ENCODE data around the gene FLNA.
"Not testable (repeated sequence)": the region's sequence is repeated elsewhere in the genome, so short reads cannot be mapped to it uniquely, and the experiment has no call there.

FLNA gene

DNA sequence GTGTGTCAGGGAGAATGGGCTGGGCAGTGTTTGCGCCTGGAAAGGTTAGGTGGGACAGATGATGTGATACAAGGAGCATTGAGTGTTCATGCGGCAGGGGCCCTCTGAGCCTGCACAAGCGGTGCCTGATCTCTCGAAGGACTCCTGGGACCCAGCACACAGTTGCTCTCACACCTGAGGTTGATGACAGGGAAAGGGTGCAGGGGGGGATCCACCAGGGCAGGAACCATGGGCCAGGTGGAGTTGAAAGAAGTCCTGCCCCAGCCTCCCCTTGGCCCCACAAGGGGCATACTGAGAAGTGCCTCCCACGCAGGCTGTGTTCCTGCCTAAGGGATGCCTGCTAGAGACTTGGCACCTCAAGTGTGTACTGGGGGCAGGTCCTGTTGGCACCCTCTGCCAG lies 45.8 kb downstream of the FLNA start:
- no peak for DNase-seq

DNA sequence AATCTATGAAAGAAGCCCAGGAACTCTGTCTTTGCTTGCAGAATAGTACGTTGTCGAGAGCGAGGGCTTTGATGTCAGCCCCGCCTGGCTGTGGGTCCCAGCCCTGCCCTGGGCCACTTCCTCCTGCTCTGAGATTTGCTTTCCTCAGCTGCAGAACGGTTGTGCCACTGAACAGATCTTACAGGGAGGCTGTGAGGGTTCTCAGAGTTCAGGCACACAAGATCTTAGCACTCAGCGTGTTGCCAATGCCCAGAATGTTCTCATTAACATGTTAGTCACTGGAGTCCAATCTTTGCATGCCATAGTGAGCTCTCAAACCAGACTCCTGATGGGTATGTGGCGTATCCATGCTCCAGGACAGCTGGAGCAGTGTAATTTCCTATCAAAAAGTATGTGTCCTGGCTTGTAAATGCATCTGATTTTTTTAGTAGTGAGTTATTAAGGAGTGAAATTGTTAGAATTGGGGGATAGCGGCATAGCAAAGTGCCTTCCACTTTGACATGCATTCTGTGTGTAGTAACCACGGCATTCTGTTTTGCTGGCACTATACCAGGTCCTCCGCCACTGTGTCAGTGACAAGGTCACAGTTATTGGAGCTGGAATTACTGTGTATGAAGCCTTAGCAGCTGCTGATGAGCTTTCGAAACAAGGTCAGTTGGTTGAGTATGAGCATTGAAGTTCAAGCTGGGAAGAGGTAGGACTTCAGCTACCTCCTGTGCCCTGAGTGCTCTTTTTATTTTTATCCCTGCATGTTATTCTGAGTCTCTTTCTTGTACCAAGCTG lies 47.2 kb downstream of the FLNA start:
- peak; percentile 21 for DNase-seq

DNA sequence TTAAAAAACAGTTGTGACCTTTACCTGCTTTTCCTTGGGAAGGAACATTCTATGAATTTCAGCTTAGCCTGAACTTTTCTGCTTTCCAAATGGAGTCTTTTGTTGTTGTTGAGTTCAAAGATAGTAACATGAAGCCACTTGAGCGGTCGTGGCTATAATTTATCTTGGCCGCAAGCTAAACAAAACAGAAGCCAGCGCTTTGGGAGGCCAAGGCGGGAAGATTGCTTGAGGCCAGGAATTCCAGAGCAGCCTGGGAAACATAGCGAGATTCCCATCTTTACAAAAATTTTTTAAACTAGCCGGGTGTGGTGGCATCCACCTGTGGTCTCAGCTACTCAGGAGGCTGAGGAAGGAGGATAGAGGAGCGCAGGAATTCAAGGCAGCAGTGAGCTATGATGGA lies 48.9 kb downstream of the FLNA start:
- no peak for DNase-seq

- no peak for DNase-seq
Observed at GRCh38 chrX:154323537-154323936, 50.9 kb downstream of the FLNA start.

DNA sequence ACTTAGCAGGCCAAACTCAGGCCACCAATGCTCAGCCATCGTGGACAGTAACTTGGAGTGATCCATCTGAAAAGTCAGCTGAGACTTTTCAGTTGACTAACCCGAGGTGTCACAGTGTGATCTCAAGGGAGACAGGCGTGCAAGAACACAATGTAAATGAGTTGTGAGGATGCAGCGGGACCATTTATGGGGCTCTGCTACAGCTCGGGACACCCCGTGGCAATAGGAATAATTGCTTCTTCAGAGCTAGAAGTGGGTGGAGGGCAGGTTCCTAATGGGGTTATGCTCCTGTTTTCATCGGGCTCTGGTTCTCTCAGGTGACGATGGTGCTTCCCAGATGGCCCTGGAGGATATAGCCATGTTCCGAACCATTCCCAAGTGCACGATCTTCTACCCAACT lies 51.5 kb downstream of the FLNA start:
- no peak for DNase-seq

GRCh38 chrX:154321594-154321993 lies 52.8 kb downstream of the FLNA start:
- DNase-seq = no peak

GRCh38 chrX:154321152-154321551 lies 53.3 kb downstream of the FLNA start:
- no peak for DNase-seq

GRCh38 chrX:154320406-154320805 lies 54.0 kb downstream of the FLNA start:
- no peak for DNase-seq

GRCh38 chrX:154317391-154317995 lies 56.9 kb downstream of the FLNA start:
- DNase-seq = no peak

DNA sequence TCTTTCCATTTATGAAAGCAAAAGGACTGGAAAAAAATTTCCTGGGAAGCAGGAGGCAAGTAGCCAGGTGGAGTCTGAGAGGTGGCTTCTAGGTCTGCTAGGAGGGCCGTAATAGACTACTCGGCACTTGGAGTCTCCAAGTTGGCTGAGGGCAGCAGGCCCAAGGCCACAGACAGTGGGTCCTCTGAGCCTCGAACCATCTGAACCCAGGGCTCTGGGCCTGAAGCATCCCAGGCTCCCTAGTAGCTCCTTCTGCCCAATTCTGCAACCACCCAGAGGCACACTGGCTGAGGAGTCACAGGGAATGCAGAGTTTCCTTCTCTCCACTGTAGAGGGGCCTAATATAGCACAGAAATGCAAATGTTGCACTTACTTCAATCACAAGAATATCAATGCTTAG lies 59.0 kb downstream of the FLNA start:
- no peak for DNase-seq

DNA sequence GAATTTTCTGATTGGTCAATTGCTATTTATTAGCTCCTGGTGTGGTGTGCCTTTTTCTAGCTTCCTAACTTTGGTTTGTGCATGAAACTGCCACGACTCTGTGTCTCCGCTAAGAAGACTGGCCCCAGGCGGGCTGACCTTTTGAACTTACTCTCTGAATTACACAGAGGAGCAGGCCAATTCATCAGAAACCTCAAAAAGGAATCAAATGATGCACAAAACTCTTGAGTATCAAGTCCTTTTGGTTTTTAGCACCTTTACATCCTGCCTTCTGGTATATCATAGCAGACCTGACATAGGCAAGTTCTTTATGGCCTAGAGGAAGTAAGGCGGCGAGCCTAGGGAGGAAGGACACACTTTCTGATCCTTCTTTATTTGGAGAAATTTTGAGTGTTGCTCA lies 61.3 kb downstream of the FLNA start:
- DNase-seq = no peak

DNA sequence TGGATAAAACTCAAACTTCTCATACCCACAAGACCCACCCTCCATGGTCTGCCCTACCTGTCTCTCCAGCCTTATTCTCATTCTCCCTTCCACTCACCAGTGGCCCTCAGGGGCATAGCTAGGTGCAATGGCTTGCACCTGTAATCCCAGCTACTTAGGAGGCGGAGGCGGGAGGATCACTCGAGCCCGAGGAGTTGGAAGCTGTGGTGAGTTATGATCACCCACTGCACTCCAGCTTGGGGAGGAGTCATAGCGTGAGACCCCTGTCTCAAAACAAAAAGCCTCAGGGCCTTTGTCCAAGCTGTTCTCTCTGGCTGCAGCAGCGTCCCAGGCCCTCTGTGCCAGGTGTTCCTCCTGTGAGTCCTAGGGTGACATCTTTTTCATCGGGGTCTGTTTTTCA lies 62.3 kb downstream of the FLNA start:
- no peak for DNase-seq

DNA sequence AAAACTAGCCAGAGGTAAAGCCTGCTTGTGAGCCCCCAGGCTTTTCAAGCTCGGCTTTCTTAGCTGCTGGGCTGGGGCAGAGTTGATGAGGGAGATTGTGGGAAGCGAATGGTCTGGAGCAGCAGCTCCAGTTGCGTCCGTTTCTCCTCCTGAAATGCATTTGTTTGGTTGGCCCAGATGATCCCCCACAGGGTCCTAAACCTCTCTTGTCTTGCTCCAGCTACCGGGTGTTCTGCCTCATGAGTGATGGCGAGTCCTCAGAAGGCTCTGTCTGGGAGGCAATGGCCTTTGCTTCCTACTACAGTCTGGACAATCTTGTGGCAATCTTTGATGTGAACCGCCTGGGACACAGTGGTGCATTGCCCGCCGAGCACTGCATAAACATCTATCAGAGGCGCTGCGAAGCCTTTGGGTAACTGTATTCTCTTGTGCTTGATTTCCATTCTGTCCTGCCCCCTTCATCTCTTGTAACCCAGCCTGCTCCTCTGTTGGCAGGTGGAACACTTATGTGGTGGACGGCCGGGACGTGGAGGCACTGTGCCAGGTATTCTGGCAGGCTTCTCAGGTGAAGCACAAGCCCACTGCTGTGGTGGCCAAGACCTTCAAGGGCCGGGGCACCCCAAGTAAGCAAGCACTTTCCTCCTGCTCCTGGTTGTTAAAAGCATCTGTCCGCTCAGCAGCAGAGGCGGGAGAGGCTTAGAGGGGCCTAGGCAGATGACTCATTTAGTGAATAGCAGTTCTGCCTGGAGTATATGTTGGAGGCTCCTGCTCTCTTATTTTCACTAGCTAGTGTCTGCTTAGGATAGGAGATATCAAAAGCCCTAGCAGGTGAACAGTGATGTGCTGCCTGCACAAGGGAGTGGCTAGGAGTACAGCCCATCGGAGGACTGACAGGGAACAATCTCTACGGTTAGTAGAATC lies 63.6 kb downstream of the FLNA start:
- DNase-seq = no peak

- DNase-seq = no peak
Observed at GRCh38 chrX:154309041-154309775, 65.2 kb downstream of the FLNA start.

GRCh38 chrX:154308108-154308946 lies 66.1 kb downstream of the FLNA start:
- DNase-seq = peak; percentile 58

GRCh38 chrX:154307202-154307601 lies 67.2 kb downstream of the FLNA start:
- no peak for DNase-seq

DNA sequence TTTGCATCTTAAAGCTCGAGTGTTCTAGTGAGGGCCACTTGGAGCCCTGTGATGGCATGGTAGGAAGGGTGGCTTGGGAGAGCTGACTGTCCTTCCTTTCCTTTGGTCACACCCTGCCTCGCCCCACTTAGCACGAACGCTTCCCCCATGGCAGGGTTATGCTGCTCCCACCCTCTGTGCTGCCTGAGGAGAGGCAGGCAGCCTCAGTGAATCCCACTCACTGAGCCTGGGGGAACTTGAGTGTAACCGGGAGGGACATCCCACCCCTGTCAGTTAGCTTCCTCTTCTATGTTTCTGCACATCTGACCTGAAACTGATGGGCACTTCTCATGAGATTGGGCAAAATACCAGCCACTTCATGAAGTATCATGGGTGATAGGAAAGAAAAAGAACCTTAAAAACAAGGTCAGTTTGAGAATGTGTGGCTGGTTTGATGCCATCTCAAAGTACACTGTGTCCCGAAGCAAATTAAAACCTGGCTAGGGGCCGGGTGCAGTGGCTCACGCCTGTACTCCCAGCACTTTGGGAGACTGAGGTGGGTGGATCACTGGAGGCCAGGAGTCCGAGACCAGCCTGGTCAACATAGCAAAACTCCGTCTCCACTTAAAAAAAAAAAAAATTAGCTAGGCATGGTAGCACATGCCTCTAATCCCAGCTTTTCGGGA lies 68.8 kb downstream of the FLNA start:
- no peak for DNase-seq

- DNase-seq = no peak
Observed at GRCh38 chrX:154304846-154305245, 69.6 kb downstream of the FLNA start.

DNA sequence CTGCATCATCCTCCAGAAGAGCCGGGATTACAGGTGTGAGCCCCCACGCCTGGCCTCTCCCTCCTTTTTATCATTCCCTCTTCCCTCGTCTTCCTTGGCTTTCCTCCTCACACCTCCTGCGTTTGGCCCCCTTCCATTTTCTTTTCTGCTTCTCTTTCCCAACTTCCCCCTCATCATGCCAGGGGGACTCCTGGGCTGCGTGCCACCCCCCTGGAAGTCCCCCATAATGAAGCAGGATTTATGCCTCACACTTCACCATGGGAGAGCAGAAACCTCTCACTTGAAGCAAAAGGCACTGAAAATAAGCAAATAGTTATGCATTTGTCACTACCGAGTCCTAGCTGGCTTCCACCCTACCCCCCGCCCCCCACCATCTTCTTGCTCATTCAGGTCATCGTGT lies 71.0 kb downstream of the FLNA start:
- DNase-seq = no peak

GRCh38 chrX:154302998-154303397 lies 71.4 kb downstream of the FLNA start:
- DNase-seq = not testable (repeated sequence)

GRCh38 chrX:154300816-154301215 lies 73.6 kb downstream of the FLNA start:
- DNase-seq = no peak
